Activated CD4-positive, alpha-beta memory T cell treated with anti-CD3 and anti-CD28 coated beads, Interleukin-2, amount 10 ng/mL, durations not matched to agents 7 days and 5 days (primary cell): ENCODE data around the gene ATP8B2. TPM values are rescaled to one million over a fixed set of nuclear protein-coding genes. Genes with fewer than 3 reads are reported as not detected.

ENCODE experiments used
- CTCF ChIA-PET: fragments of 350-600 bp; sonication (Branson Sonifier 250); formaldehyde crosslinking; loops from one replicate; lab custom pipeline; 2021; ENCODE audit warnings: antibody characterized with exemption, inconsistent platforms; lab: Charles Lee
- POLR2A ChIA-PET: fragments of 350-600 bp; sonication (Branson Sonifier 250); formaldehyde crosslinking; loops from one replicate; lab custom pipeline; 2021; ENCODE audit warnings: antibody characterized with exemption; lab: Charles Lee
- DNase-seq: peaks from one replicate; pipeline ENCODE4 v3.0.0-alpha.2; 2020
- H3K27ac Mint-ChIP-seq: one replicate; pipeline ENCODE4 v1.8.0; 2021; ENCODE audit warnings: mild to moderate bottlenecking, mixed read lengths
- H3K27me3 Mint-ChIP-seq: one replicate; pipeline ENCODE4 v1.8.0; 2021; ENCODE audit warnings: mixed read lengths
- H3K36me3 Mint-ChIP-seq: one replicate; pipeline ENCODE4 v1.8.0; 2021; ENCODE audit warnings: low read depth, mixed read lengths
- H3K4me1 Mint-ChIP-seq: one replicate; pipeline ENCODE4 v1.8.0; 2021; ENCODE audit warnings: mixed read lengths
- H3K4me3 Mint-ChIP-seq: one replicate; pipeline ENCODE4 v1.8.0; 2021; ENCODE audit warnings: mild to moderate bottlenecking, mixed read lengths
- H3K9me3 Mint-ChIP-seq: one replicate; pipeline ENCODE4 v1.8.0; 2021; ENCODE audit warnings: mixed read lengths
- total RNA-seq, 2 experiments: library from RNA; stranded (reverse); gene quantifications; one replicate each; pipeline ENCODE4 v1.2.3, GENCODE V29; 2021

Gene ATP8B2
- total RNA-seq, 2 experiments from 2014 or later = 142 to 149 TPM

DNA sequence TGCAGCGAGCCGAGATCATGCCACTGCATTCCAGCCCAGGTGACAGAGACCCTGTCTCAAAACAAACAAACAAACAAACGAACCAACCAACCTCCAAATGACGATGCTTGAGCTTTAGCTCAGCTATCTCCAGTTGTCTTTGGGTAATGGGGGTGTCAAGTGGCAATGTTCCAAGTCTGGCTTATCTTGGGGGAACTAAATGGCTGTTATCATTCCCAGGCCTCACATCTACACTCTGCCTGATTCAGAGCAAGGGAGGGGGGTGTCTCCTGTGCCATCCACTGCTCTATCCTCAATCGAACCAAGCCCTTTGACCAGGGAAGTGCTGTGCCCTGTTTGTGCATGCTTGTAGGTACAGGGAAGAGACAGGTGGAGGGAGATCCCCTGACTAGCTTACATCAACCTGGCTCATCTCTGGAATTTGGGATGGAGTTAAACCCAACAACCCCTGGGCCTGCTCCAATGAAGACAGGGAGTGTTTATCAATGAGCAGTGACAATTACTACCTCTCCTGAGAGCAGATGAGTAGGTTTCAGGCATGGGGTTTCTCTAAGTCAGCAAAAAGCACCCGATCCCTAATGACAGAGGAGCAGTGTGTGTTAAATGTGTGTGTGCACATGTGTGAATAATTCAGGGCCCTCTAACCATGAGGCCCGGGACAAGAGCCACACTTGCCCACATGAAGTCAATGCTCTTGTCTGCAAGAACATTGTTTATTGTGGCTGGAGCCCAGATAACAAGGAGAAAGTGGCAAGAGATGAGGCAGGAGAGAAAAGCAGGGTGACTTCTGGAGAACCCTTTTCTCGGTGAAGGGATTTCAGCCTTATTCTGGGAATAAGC lies 59.5 kb downstream of the ATP8B2 start:
- POLR2A ChIA-PET = interaction anchor here (1.5 to 3.2 kb wide), 4 partner anchors 13 to 202 kb away, joined by 5 to 22 read pairs (median 9); partner anchors contain the start of gene IL6R
- DNase-seq = no peak
- Mint-ChIP-seq H3K36me3 (peaks cover 5% of the 10 kb centered on the region), H3K9me3 (peaks cover 6% of the 10 kb centered on the region), H3K4me1 (peaks cover 28% of the 10 kb centered on the region), H3K27ac (peak overlapping the region; percentile 65), H3K27me3 (peaks cover 1% of the 10 kb centered on the region), H3K4me3 (no peak overlapping the region)
- CTCF ChIA-PET = interaction anchor here (0.8 to 2.4 kb wide), 6 partner anchors 19 to 161 kb away, joined by 3 to 9 read pairs (median 4); no protein-coding TSS in a partner anchor

DNA sequence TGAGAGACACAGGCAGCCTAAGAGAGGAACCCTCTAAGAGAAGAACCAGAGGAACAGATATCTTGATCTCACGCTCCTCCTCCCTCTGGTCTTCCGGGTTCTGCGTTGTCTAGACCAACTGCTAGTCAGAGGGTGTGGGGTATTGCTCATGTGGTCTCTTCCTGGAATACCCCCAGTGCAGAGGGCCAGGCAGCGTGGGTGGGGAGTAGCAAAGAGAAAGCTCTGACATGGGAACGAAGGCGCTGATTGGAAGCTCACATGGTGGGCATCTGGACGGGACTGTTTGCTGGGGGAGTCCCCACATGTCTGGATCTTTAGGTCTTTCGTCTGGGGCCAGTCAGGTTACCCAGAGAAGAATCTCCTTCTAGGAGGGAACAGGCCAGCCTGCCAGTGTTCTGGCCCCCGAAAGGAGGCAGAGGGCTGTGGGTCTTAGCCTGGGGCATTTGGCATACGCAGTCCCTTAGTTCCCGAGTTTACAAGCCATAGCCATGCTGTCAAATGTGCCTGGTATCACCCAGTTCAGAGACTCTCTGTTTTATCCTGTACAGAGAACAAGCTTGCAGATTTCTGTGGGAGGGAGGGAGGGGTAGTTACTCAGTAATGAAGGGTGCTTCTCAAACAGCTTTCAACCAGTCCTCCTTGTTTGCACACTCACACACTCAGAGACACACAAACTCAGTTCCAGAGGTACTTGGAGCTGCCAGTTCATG lies 61.5 kb downstream of the ATP8B2 start:
- CTCF ChIA-PET = interaction anchor here (1.2 to 2.4 kb wide), 5 partner anchors 11 to 52 kb away, joined by 3 to 9 read pairs (median 5); no protein-coding TSS in a partner anchor
- H3K9me3 Mint-ChIP-seq = peaks cover 6% of the 10 kb centered on the region
- peaks cover 5% of the 10 kb centered on the region for H3K36me3 Mint-ChIP-seq
- peak overlapping the region; percentile 67 for H3K4me3 Mint-ChIP-seq
- peak; percentile 48 for DNase-seq
- peaks cover 1% of the 10 kb centered on the region for H3K27me3 Mint-ChIP-seq
- H3K27ac Mint-ChIP-seq = peak overlapping the region; percentile 84
- POLR2A ChIA-PET = interaction anchor here (0.6 to 3.2 kb wide), 15 partner anchors 11 to 204 kb away, joined by 3 to 22 read pairs (median 4); partner anchors contain the start of gene IL6R
- peaks cover 32% of the 10 kb centered on the region for H3K4me1 Mint-ChIP-seq

- Mint-ChIP-seq H3K27ac (no peak overlapping the region), H3K4me3 (no peak overlapping the region), H3K4me1 (peaks cover 14% of the 10 kb centered on the region), H3K9me3 (peaks cover 3% of the 10 kb centered on the region), H3K27me3 (peaks cover 3% of the 10 kb centered on the region), H3K36me3 (peaks cover 8% of the 10 kb centered on the region)
- ChIA-PET POLR2A (interaction anchor here (0.7 to 1.2 kb wide), 3 partner anchors 12 to 29 kb away, joined by 3 read pairs; no protein-coding TSS in a partner anchor), CTCF (interaction anchor here (1.0 kb wide), 1 partner anchor 30 kb away, joined by 5 read pairs; no protein-coding TSS in a partner anchor)
- no peak for DNase-seq
Measured at GRCh38 chr1:154391086-154391770, 65.9 kb downstream of the ATP8B2 start.

DNA sequence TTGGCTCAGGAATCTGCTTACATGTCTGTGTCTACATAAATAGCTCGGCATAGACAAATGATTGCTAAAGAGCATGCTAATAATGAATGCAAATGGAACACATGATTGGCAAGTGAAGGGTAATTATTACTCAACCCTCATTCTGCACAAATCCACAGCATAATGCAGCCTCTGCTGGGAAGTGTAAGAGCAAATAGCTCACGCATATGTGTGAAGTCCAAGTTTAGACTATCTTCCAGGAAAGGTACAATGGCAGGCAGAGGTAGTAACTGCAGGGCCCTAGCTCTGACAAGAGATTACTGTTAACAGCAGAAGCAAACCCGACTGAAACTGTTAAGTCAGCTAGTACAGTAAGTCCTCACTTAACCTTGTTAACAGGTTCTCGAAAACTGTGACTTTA lies 72.8 kb downstream of the ATP8B2 start:
- Mint-ChIP-seq H3K36me3 (peaks cover 7% of the 10 kb centered on the region), H3K9me3 (peaks cover 5% of the 10 kb centered on the region), H3K4me3 (no peak overlapping the region), H3K4me1 (peaks cover 33% of the 10 kb centered on the region), H3K27me3 (peaks cover 5% of the 10 kb centered on the region), H3K27ac (peak overlapping the region; percentile 65)
- ChIA-PET CTCF (interaction anchor here (0.9 to 1.6 kb wide), 3 partner anchors 9 to 70 kb away, joined by 3 to 5 read pairs (median 5); no protein-coding TSS in a partner anchor), POLR2A (interaction anchor here (0.9 to 2.1 kb wide), 2 partner anchors 9 to 12 kb away, joined by 4 to 12 read pairs; no protein-coding TSS in a partner anchor)
- no peak for DNase-seq

GRCh38 chr1:154398678-154399077 lies 73.4 kb downstream of the ATP8B2 start:
- ChIA-PET POLR2A (interaction anchor here (0.9 to 2.1 kb wide), 2 partner anchors 9 to 12 kb away, joined by 4 to 12 read pairs; no protein-coding TSS in a partner anchor), CTCF (interaction anchor here (0.9 to 1.6 kb wide), 3 partner anchors 9 to 70 kb away, joined by 3 to 5 read pairs (median 5); no protein-coding TSS in a partner anchor)
- Mint-ChIP-seq H3K36me3 (peaks cover 7% of the 10 kb centered on the region), H3K27ac (peak overlapping the region; percentile 65), H3K4me1 (peaks cover 39% of the 10 kb centered on the region), H3K27me3 (peaks cover 5% of the 10 kb centered on the region), H3K4me3 (peak overlapping the region; percentile 61), H3K9me3 (peaks cover 5% of the 10 kb centered on the region)
- no peak for DNase-seq

- Mint-ChIP-seq H3K36me3 (peaks cover 7% of the 10 kb centered on the region), H3K4me1 (peaks cover 54% of the 10 kb centered on the region), H3K27me3 (peaks cover 11% of the 10 kb centered on the region), H3K9me3 (peaks cover 5% of the 10 kb centered on the region), H3K4me3 (no peak overlapping the region), H3K27ac (no peak overlapping the region)
- DNase-seq = no peak
- POLR2A ChIA-PET = interaction anchor here (0.9 kb wide), 1 partner anchor 14 kb away, joined by 4 read pairs; no protein-coding TSS in a partner anchor
- CTCF ChIA-PET = interaction anchor here (0.5 to 1.2 kb wide), 3 partner anchors 63 to 180 kb away, joined by 3 to 5 read pairs (median 3); partner anchors contain the start of gene UBAP2L
Measured at GRCh38 chr1:154400381-154400801, 75.1 kb downstream of the ATP8B2 start.

Other genes starting within 250 kb of the ATP8B2 start
- gene NUP210L, start 170.5 kb upstream of the ATP8B2 start, total RNA-seq = under 1 TPM; 0.05 to 0.08 TPM
- gene TPM3, start 133.4 kb upstream of the ATP8B2 start, total RNA-seq = 100 to 1,000 TPM; 792 to 805 TPM
- gene CFAP141, start 119.2 kb upstream of the ATP8B2 start, total RNA-seq = not detected
- 100 to 1,000 TPM; 155 to 157 TPM for gene UBAP2L, start 104.6 kb upstream of the ATP8B2 start, total RNA-seq
- 100 to 1,000 TPM; 141 to 142 TPM for gene HAX1, start 52.9 kb upstream of the ATP8B2 start, total RNA-seq
- gene AQP10, start 4.4 kb upstream of the ATP8B2 start, total RNA-seq = not detected
- 10 to 100 TPM; 15.7 to 16.0 TPM for gene IL6R, start 79.8 kb downstream of the ATP8B2 start, total RNA-seq
- not detected for gene TDRD10, start 176.7 kb downstream of the ATP8B2 start, total RNA-seq
- not detected for gene SHE, start 176.9 kb downstream of the ATP8B2 start, total RNA-seq
- 100 to 1,000 TPM; 118 to 122 TPM for gene UBE2Q1, start 233.1 kb downstream of the ATP8B2 start, total RNA-seq
- not detected for gene CHRNB2, start 242.3 kb downstream of the ATP8B2 start, total RNA-seq